GM10248 (cell line): Measurements from ENCODE around the gene PHGDH.

Source experiments
- CTCF ChIA-PET: fragments of 300-600 bp; sonication (Branson Sonifier 250); formaldehyde crosslinking; extraction: SDS; loops from one replicate; lab custom pipeline; 2021; ENCODE audit warnings: antibody characterized with exemption; lab: Yijun Ruan, JAX
- POLR2A ChIA-PET: fragments of 350-650 bp; sonication (Branson Sonifier 250); formaldehyde crosslinking; extraction: SDS; loops from one replicate; lab custom pipeline; 2020; ENCODE audit warnings: antibody characterized with exemption; lab: Yijun Ruan, JAX
- DNase-seq: peaks from one replicate; pipeline ENCODE4 v3.0.0; 2012; ENCODE audit errors: extremely low spot score
- TF ChIP-seq, protein P1 (sequence below): IDR thresholded peaks from 2 replicates; pipeline ENCODE4 v1.5.1; 2012; ENCODE audit warnings: mild to moderate bottlenecking, low read depth; ENCODE audit errors: extremely low read depth, missing control alignments, control extremely low read depth

Gene PHGDH

DNA sequence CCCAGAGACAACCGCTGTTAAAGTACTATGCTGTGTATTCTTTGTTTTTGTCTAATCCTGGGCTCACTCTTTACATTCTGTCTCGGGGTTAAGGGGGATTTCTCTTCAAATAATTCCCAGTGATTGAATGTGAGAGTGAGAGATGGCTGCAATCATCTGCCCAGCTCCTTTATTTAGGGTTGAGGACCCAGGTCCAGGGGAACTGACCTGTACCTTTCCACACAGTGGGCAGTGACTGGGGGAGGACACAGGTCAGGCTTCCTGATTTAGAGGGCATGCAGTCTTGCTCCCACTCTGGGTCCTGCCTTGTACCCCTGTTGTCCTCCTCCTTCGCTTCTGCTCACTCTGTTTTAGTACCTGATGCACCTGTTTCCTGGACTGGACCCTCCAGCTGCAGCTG, 22.0 kb downstream of the PHGDH start:
- TF ChIP-seq, protein P1, sequence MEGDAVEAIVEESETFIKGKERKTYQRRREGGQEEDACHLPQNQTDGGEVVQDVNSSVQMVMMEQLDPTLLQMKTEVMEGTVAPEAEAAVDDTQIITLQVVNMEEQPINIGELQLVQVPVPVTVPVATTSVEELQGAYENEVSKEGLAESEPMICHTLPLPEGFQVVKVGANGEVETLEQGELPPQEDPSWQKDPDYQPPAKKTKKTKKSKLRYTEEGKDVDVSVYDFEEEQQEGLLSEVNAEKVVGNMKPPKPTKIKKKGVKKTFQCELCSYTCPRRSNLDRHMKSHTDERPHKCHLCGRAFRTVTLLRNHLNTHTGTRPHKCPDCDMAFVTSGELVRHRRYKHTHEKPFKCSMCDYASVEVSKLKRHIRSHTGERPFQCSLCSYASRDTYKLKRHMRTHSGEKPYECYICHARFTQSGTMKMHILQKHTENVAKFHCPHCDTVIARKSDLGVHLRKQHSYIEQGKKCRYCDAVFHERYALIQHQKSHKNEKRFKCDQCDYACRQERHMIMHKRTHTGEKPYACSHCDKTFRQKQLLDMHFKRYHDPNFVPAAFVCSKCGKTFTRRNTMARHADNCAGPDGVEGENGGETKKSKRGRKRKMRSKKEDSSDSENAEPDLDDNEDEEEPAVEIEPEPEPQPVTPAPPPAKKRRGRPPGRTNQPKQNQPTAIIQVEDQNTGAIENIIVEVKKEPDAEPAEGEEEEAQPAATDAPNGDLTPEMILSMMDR: no peak
- DNase-seq: no peak
- CTCF ChIA-PET: interaction anchor here (2.4 kb wide), 1 partner anchor 11 kb away, joined by 35 read pairs; no protein-coding TSS in a partner anchor
- POLR2A ChIA-PET: no interaction called here

DNA sequence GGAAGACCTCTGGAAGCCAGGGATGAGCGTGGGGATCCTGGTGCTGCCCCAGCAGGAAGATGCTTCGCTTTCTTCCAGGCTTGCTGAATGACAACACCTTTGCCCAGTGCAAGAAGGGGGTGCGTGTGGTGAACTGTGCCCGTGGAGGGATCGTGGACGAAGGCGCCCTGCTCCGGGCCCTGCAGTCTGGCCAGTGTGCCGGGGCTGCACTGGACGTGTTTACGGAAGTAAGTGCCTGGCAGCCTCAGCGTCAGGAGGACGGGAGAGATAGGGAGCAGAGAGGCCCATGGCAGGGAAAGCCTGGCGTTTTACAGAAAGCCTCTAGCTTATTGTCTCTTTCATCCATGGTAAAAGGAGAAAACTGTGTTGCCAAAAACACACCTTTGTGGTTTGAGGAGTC, 23.5 kb downstream of the PHGDH start:
- DNase-seq: no peak
- CTCF ChIA-PET: interaction anchor here (1.1 to 2.4 kb wide), 5 partner anchors 9 to 259 kb away, joined by 3 to 35 read pairs (median 3); no protein-coding TSS in a partner anchor
- POLR2A ChIA-PET: no interaction called here
- TF ChIP-seq, protein P1: no peak

DNA sequence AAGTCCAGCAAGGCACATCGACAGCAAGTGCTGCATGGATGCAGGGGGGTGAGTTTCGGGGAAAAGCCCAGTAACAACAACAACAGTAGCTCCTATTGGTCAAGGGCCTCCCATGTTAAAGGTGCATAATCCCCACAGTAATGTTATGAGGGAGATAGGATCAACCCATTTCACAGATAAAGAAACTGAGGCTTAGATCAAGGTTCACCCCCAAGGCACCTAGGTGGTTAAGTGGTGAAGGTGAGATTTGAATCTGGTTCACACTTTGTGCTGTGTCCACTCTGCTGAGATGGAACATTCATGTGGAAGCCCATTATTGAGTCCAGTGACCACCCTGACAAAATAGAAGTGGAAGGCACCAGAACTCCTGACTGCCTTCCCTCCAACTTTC, 24.9 kb downstream of the PHGDH start:
- DNase-seq: no peak
- TF ChIP-seq, protein P1: no peak
- CTCF ChIA-PET: interaction anchor here (1.6 kb wide), 1 partner anchor 9 kb away, joined by 13 read pairs; no protein-coding TSS in a partner anchor
- POLR2A ChIA-PET: no interaction called here

DNA sequence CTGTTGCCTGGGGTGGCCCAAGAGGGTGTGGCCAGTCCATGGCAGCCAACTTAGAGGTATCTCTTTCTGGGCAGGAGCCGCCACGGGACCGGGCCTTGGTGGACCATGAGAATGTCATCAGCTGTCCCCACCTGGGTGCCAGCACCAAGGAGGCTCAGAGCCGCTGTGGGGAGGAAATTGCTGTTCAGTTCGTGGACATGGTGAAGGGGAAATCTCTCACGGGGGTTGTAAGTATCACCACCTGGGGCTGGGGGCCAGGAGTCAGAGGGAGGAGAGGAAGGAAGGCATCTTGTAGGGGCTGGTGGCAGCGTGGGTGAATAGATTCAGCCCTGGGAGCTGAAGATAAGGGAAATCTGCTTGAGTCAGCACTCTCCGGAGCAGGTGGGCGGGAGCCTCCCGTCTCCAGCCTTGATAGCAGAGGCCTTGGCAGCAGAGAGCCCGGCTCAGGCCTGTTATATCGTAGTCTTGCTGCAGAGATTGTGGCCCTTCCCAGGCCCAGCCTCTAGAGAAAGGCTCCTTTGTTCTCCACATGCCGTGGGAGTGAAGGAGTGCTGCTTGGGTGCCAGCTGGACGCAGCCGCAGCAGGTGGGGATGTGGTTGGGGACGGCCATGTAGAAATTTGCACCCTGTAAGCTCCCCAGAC, 25.4 kb downstream of the PHGDH start:
- TF ChIP-seq, protein P1: no peak
- ChIA-PET POLR2A (no interaction called here), CTCF (interaction anchor here (1.2 to 1.6 kb wide), 2 partner anchors 8 to 9 kb away, joined by 5 to 13 read pairs; no protein-coding TSS in a partner anchor)
- DNase-seq: no peak

DNA sequence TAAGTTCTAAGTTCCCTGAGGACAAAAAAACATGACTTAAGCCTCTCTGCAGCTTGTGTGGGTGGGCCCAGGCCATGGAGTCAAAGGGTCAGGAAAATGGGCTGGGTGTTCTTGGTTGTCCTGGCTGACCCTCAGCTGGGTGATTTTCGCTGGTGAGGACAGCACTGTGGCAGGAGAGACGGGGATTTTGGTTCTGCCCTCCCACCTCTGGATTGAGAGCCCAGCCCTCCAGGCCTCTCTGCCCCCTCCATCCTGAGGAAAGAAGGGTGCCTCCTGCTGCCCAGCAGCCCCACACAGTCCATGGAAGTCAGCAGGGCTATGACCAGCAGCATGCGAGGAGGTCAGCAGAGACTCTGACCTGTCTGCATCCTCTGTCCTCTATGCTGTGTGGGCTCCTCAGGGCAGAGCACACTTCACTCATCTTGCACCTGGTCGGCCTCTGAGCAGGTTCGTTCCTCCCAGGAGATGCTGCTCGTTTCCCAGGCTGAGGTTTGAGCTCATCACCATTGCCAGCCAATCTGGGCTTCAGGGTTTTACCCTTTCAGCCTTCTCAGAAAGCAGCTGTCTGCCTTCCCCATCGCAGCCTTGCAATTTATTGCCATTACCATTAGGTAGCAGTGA, 26.5 kb downstream of the PHGDH start:
- POLR2A ChIA-PET: no interaction called here
- CTCF ChIA-PET: interaction anchor here (1.2 kb wide), 1 partner anchor 10 kb away, joined by 5 read pairs; no protein-coding TSS in a partner anchor
- no peak for DNase-seq
- TF ChIP-seq, protein P1: no peak

DNA sequence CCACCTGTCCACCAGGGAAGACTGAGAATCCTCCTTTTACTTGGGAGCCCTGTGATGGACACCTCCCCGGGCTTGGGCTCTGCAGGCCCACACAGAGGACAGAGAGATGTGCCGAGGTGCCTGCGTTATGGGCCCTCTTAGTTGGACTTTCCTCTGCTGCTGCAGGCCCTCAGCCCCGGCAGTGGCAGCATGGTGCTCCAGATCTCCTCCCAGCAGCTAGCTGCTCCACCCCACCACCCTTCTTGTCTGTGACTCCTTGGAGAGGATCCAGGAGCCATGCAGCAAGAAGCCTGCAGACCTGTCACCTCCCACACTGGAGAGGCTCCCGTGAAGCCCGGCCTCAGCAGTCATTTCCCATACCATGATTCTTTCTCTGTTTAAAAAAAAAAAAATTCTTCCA, 27.4 kb downstream of the PHGDH start:
- CTCF ChIA-PET: interaction anchor here (1.6 kb wide), 1 partner anchor 9 kb away, joined by 5 read pairs; no protein-coding TSS in a partner anchor
- DNase-seq: no peak
- TF ChIP-seq, protein P1: no peak
- POLR2A ChIA-PET: no interaction called here
